Erythroblast (primary cell): Measurements from ENCODE around the gene DENND2D.

ENCODE experiments used
- GATA1 ChIP-seq: IDR thresholded peaks from 2 replicates; pipeline ENCODE4 v1.6.1; 2011; ENCODE audit warnings: low read depth, mild to moderate bottlenecking, control low read depth, low read length, moderate library complexity
- POLR2A ChIP-seq: IDR thresholded peaks from 2 replicates; pipeline ENCODE4 v1.6.1; 2011; ENCODE audit warnings: mild to moderate bottlenecking, low read length

GRCh38 chr1:111191496-111191895, 8.9 kb downstream of the DENND2D start:
- TF ChIP-seq GATA1 (no peak), POLR2A (no peak)
